Measurements from ENCODE around the gene CASP4. TPM values are rescaled to one million over a fixed set of nuclear protein-coding genes. Genes with fewer than 3 reads are reported as not detected.
A peak's percentile ranks its signal among the peaks of the same experiment; 100 is the strongest.

CASP4 gene
- total RNA-seq, 2 experiments from 2014 or later: 39.6 to 42.9 TPM

GRCh38 chr11:104926771-104927611 is 41.4 kb downstream of the CASP4 start:
- ChIA-PET POLR2A (interaction anchor here (0.5 kb wide), 1 partner anchor 20 kb away, joined by 3 read pairs; no protein-coding TSS in a partner anchor), CTCF (interaction anchor here (1.0 to 1.2 kb wide), 2 partner anchors 19 to 20 kb away, joined by 3 to 4 read pairs; no protein-coding TSS in a partner anchor)
- intact Hi-C loops (cut with micrococcal nuclease): no loop called here
- Mint-ChIP-seq H3K27me3 (no peaks in the 10 kb centered on the region), H3K4me3 (no peak overlapping the region), H3K4me1 (ENCODE audit: low read depth) (no peaks in the 10 kb centered on the region), H3K36me3 (ENCODE audit: low read depth) (peaks cover 20% of the 10 kb centered on the region), H3K27ac (no peak overlapping the region), H3K9me3 (peaks cover 27% of the 10 kb centered on the region)
- ATAC-seq (no peak), DNase-seq (no peak)
- no peak for TF ChIP-seq CTCF (IDR thresholded peaks at IDR 0.05)

GRCh38 chr11:104925850-104926249 is 42.5 kb downstream of the CASP4 start:
- no peak for DNase-seq
- Mint-ChIP-seq H3K27ac (no peak overlapping the region), H3K27me3 (no peaks in the 10 kb centered on the region), H3K36me3 (ENCODE audit: low read depth) (peaks cover 20% of the 10 kb centered on the region), H3K9me3 (peaks cover 27% of the 10 kb centered on the region), H3K4me3 (no peak overlapping the region), H3K4me1 (ENCODE audit: low read depth) (no peaks in the 10 kb centered on the region)
- no peak for ATAC-seq
- intact Hi-C loops (cut with micrococcal nuclease): no loop called here
- no peak for TF ChIP-seq CTCF (IDR thresholded peaks at IDR 0.05)
- ChIA-PET POLR2A (interaction anchor here (1.3 kb wide), 1 partner anchor 10 kb away, joined by 3 read pairs; no protein-coding TSS in a partner anchor), CTCF (interaction anchor here (1.0 kb wide), 1 partner anchor 21 kb away, joined by 3 read pairs; no protein-coding TSS in a partner anchor)

GRCh38 chr11:104918113-104918824 is 50.1 kb downstream of the CASP4 start:
- DNase-seq: no peak
- intact Hi-C loops (cut with micrococcal nuclease): no loop called here
- peaks cover 3% of the 10 kb centered on the region for H3K9me3 Mint-ChIP-seq

GRCh38 chr11:104917271-104918112 is 50.9 kb downstream of the CASP4 start:
- ChIA-PET POLR2A (no interaction called here), CTCF (interaction anchor here (0.6 to 1.4 kb wide), 3 partner anchors 12 to 52 kb away, joined by 3 to 6 read pairs (median 3); no protein-coding TSS in a partner anchor)
- no peak for TF ChIP-seq CTCF (IDR thresholded peaks at IDR 0.05)
- peak overlapping the region; percentile 78 for H3K27ac Mint-ChIP-seq
- no peaks in the 10 kb centered on the region for H3K36me3 Mint-ChIP-seq (ENCODE audit: low read depth)
- no peaks in the 10 kb centered on the region for H3K27me3 Mint-ChIP-seq
- H3K4me1 Mint-ChIP-seq (ENCODE audit: low read depth): peaks cover 43% of the 10 kb centered on the region
- peak; percentile 43 for ATAC-seq
- H3K4me3 Mint-ChIP-seq: peak overlapping the region; percentile 78
- peaks cover 3% of the 10 kb centered on the region for H3K9me3 Mint-ChIP-seq
- DNase-seq: no peak
- intact Hi-C loops (cut with micrococcal nuclease): no loop called here

More at GRCh38 chr11:104918113-104918824, 50.1 kb downstream of the CASP4 start:
- ChIA-PET POLR2A (no interaction called here), CTCF (interaction anchor here (1.1 kb wide), 1 partner anchor 51 kb away, joined by 6 read pairs; no protein-coding TSS in a partner anchor)
- Mint-ChIP-seq H3K36me3 (ENCODE audit: low read depth) (no peaks in the 10 kb centered on the region), H3K27ac (peak overlapping the region; percentile 78), H3K4me3 (peak overlapping the region; percentile 78), H3K27me3 (no peaks in the 10 kb centered on the region), H3K4me1 (ENCODE audit: low read depth) (peaks cover 41% of the 10 kb centered on the region)
- peak; percentile 81 for ATAC-seq
- no peak for TF ChIP-seq CTCF (IDR thresholded peaks at IDR 0.05)
